Measurements from ENCODE around the gene NRN1L.

The NRN1L gene

DNA sequence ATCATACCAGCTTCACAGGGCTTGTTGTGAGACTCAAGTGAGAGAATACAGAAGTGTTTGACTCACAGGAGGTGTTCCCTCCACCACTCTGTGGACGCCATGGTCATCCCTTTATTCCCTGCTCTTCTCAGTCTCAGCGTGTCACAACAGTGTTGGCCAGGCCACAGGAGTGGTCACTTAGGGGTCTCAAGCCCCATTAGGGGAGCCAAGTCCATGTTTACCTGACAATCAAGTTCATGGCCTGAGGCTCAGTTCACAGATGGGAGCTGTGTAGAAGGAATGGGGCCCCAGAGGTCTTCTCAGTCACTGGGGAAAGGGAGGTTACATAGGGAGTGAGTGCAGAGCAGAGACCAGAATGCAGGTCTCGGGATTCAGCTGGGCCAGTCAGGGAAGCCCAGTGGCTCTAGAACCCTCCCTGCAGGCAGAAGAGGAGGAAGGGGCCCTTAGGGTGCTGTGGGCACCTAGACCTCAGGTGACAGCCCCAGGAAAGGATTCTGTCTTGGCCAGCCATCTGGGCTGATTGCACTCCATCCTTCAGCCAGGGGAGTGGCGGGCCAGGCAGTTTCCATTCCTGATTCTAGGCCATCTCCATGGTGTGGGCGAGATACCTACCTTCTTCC, 27.6 kb upstream of the NRN1L start:
- Histone ChIP-seq H3K4me1 (peaks cover 9 to 65% (median 42%) of the 10 kb centered on the region in 4 donors), H3K27ac (peak overlapping the region; percentile 72 to 85), H3K27me3 (no peaks in the 10 kb centered on the region), H3K4me3 (no peak overlapping the region), H3K36me3 (no peaks in the 10 kb centered on the region), H3K9me3 (no peaks in the 10 kb centered on the region)
- no peak for DNase-seq
- no peak for TF ChIP-seq CTCF (IDR thresholded peaks at IDR 0.05)
- intact Hi-C loops (cut with DNase I; ENCODE audit: low total_unique reads) = no loop called here

DNA sequence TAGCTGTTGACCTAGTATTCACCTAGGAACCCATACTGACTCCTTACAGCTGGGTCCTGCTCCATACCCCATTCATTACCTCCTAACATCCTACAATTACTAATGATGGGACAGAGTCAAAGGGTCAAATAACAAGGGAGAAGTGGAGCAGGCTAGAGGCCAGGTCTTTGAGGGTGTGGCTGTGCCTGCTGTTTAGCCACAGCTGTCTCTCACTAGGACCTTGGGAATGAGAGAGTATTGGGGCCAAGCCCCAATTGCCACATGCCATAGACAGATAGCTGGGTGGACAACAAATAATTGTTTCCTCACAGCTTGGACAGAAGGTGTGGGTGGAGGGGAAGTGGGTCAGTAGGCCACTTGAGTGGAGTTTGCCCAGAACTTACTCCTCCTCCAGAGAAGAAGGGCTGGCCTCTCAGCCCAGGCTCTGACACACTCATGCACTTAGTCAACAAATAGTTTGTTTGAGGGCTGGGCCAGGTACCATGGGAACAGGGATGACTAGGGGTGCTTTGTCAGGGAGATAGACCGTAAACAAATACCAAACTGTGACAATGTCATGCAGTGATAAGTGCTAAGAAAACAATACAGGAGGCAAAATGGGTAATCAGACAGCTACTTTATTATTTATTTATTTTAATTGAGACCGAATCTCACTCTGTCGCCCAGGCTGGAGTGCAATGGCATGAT, 27.0 kb upstream of the NRN1L start:
- DNase-seq = peak; percentile 89 to 92
- Histone ChIP-seq H3K9me3 (no peaks in the 10 kb centered on the region), H3K27me3 (no peaks in the 10 kb centered on the region), H3K4me3 (no peak overlapping the region), H3K36me3 (no peaks in the 10 kb centered on the region), H3K4me1 (peaks cover 15 to 71% (median 49%) of the 10 kb centered on the region in 4 donors), H3K27ac (peak overlapping the region; percentile 72 to 85)
- no peak for TF ChIP-seq CTCF (IDR thresholded peaks at IDR 0.05)
- intact Hi-C loops (cut with DNase I; ENCODE audit: low total_unique reads) = no loop called here

DNA sequence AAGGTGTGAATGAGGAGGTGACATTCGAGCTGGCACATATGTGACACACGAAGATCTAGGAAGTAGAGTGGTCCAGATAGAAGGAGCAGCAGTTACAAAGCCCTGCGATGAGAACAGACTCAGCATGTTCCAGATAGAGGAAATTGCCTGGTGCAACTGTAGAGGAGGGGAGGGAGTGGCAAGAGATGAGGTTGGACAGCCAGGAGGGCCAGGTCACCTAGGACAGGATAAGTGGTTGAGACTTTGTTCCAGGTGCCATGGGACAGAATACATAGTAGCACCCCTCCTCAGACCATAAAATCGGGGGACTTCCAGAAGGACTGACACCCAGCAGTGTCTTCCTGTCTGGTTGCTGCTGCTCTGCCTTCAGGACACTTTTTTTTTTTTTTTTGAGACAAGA, 26.2 kb upstream of the NRN1L start:
- DNase-seq = no peak
- no peak overlapping the region for H3K4me3 ChIP-seq
- no peak for TF ChIP-seq CTCF (IDR thresholded peaks at IDR 0.05)
- intact Hi-C loops (cut with DNase I; ENCODE audit: low total_unique reads) = no loop called here
- peaks cover 17 to 77% (median 54%) of the 10 kb centered on the region in 4 donors for H3K4me1 ChIP-seq
- H3K9me3 ChIP-seq = no peaks in the 10 kb centered on the region
- no peaks in the 10 kb centered on the region for H3K36me3 ChIP-seq
- peak overlapping the region; percentile 72 to 85 for H3K27ac ChIP-seq
- no peaks in the 10 kb centered on the region for H3K27me3 ChIP-seq

- Histone ChIP-seq H3K9me3 (no peaks in the 10 kb centered on the region), H3K4me1 (peaks cover 22 to 75% (median 53%) of the 10 kb centered on the region in 4 donors), H3K27me3 (no peaks in the 10 kb centered on the region), H3K4me3 (no peak overlapping the region), H3K27ac (peak overlapping the region; percentile 83 to 91), H3K36me3 (peaks cover 0 to 12% (median 7%) of the 10 kb centered on the region in 3 donors)
- DNase-seq = no peak
- intact Hi-C loops (cut with DNase I; ENCODE audit: low total_unique reads) = no loop called here
- TF ChIP-seq CTCF (IDR thresholded peaks at IDR 0.05) = no peak
These were observed 23.9 kb upstream of the NRN1L start for GRCh38 chr16:67860589-67861398.

DNA sequence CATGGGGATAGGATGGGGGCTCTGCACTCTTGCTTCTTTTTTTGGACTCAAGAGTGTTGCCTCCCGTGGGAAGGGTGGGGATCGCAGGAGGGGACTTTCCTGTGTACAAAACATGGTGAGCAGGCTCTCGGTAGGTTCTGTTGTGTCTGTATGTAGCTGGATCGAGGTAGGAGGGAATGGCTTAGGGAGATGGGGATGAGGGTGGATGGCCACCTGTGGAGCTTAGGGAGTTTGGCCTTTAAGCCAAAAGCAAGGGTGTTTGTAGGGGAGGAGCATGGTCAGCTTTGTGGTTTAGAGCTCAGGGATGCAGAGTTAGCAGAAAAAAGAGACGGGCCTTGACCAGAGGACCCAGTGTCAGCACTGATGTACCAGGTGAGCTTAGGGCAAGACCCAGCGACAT, 22.8 kb upstream of the NRN1L start:
- Histone ChIP-seq H3K27ac (peak overlapping the region; percentile 83 to 91), H3K36me3 (peaks cover 10 to 23% (median 17%) of the 10 kb centered on the region in 3 donors), H3K27me3 (no peaks in the 10 kb centered on the region), H3K4me3 (no peak overlapping the region), H3K9me3 (no peaks in the 10 kb centered on the region), H3K4me1 (peaks cover 22 to 65% (median 49%) of the 10 kb centered on the region in 4 donors)
- intact Hi-C loops (cut with DNase I; ENCODE audit: low total_unique reads) = no loop called here
- no peak for DNase-seq
- no peak for TF ChIP-seq CTCF (IDR thresholded peaks at IDR 0.05)

Measured in tibial artery (tissue), 4 donors.